Measurements from ENCODE around the gene WDSUB1. TPM values are rescaled to one million over a fixed set of nuclear protein-coding genes. Genes with fewer than 3 reads are reported as not detected.

The WDSUB1 gene
- total and polyA plus RNA-seq, 2 donors (not counting 3 experiments of a cell fraction or from before 2014, with no cell fraction given): 4.0 to 4.8 TPM

GRCh38 chr2:159188449-159188848, 98.1 kb downstream of the WDSUB1 start:
- H3K27me3 ChIP-seq (ENCODE audit: control insufficient read depth in 2 of 2, insufficient read depth in 2 of 2, low read length in 2 of 2): no peaks in the 10 kb centered on the region
- no TSS peak for BruUV-seq (replicated peaks)
- peak; percentile 79 for DNase-seq (ENCODE audit: low read depth, low spot score)
- H3K4me3 ChIP-seq (replicated peaks in 1 of 3; ENCODE audit: insufficient read depth in 1 of 3, low read depth in 1 of 3, low read length in 3 of 3): no peak overlapping the region
- no peak overlapping the region for H3K9ac ChIP-seq (replicated peaks; ENCODE audit: extremely low read depth, insufficient read depth, low read length)
- peaks cover 7% of the 10 kb centered on the region for H3K79me2 ChIP-seq (ENCODE audit: control insufficient read depth, insufficient read depth, low read length)
- CTCF ChIA-PET: interaction anchor here (0.8 to 1.3 kb wide), 8 partner anchors 14 to 73 kb away, joined by 3 to 4 read pairs (median 3); no protein-coding TSS in a partner anchor
- H3K4me2 ChIP-seq (ENCODE audit: insufficient read depth, low read length): peak overlapping the region; percentile 29
- H3K36me3 ChIP-seq (ENCODE audit: control insufficient read depth in 2 of 2, extremely low read depth in 1 of 2, insufficient read depth in 2 of 2, low read length in 2 of 2): peaks cover 3 to 26% of the 10 kb centered on the region in 2 experiments
- intact Hi-C loops (cut with micrococcal nuclease): loop anchor here (1.0 to 2.0 kb wide), 3 partner anchors 64 to 524 kb away; partner anchors contain the start of gene MARCHF7
- TF ChIP-seq MYC (IDR thresholded peaks at IDR 0.05; ENCODE audit: low read depth, low read length): no peak
- TF ChIP-seq JUN (IDR thresholded peaks at IDR 0.05; ENCODE audit: borderline replicate concordance, insufficient read depth, insufficient read length, low read depth): peak; percentile 12
- peak; percentile 60 for TF ChIP-seq POLR2AphosphoS5 (IDR thresholded peaks at IDR 0.05; ENCODE audit: insufficient read depth, low read depth, low read length)
- TF ChIP-seq, protein P1, sequence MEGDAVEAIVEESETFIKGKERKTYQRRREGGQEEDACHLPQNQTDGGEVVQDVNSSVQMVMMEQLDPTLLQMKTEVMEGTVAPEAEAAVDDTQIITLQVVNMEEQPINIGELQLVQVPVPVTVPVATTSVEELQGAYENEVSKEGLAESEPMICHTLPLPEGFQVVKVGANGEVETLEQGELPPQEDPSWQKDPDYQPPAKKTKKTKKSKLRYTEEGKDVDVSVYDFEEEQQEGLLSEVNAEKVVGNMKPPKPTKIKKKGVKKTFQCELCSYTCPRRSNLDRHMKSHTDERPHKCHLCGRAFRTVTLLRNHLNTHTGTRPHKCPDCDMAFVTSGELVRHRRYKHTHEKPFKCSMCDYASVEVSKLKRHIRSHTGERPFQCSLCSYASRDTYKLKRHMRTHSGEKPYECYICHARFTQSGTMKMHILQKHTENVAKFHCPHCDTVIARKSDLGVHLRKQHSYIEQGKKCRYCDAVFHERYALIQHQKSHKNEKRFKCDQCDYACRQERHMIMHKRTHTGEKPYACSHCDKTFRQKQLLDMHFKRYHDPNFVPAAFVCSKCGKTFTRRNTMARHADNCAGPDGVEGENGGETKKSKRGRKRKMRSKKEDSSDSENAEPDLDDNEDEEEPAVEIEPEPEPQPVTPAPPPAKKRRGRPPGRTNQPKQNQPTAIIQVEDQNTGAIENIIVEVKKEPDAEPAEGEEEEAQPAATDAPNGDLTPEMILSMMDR (IDR thresholded peaks at IDR 0.05; ENCODE audit: extremely low read depth in 1 of 2, insufficient read depth in 1 of 2, low read depth in 1 of 2, low read length in 2 of 2): no peak
- TF ChIP-seq EZH2 (IDR thresholded peaks at IDR 0.05; ENCODE audit: borderline replicate concordance, low read depth, low read length, severe bottlenecking): no peak
- TF ChIP-seq, protein P2, sequence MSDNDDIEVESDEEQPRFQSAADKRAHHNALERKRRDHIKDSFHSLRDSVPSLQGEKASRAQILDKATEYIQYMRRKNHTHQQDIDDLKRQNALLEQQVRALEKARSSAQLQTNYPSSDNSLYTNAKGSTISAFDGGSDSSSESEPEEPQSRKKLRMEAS (IDR thresholded peaks at IDR 0.05; ENCODE audit: insufficient read depth, insufficient read length): no peak
- TF ChIP-seq GATA2 (IDR thresholded peaks at IDR 0.05; ENCODE audit: insufficient read depth, insufficient read length, low read depth, low read length): no peak
- TF ChIP-seq POLR2A (IDR thresholded peaks at IDR 0.05; ENCODE audit: low read depth, low read length): no peak
- TF ChIP-seq FOS (IDR thresholded peaks at IDR 0.05; ENCODE audit: borderline replicate concordance, insufficient read depth, low read length): peak; percentile 58
- no peaks in the 10 kb centered on the region for H3K9me3 ChIP-seq (replicated peaks; ENCODE audit: control insufficient read depth, insufficient read depth, low read length)
- dilution Hi-C loops (cut with MboI; ENCODE audit: extremely low pct_ligation_motif_present, low sequenced_read_pairs): no loop called here
- no peaks in the 10 kb centered on the region for H4K20me1 ChIP-seq (replicated peaks; ENCODE audit: control insufficient read depth, extremely low read depth, insufficient read depth, low read length)
- H3K4me1 ChIP-seq (ENCODE audit: control insufficient read depth, extremely low read depth, insufficient read depth, low read length): peaks cover 42% of the 10 kb centered on the region
- H2AFZ ChIP-seq (ENCODE audit: low read depth, low read length): no peak overlapping the region
- POLR2A ChIA-PET: no interaction called here
- peak overlapping the region; percentile 62 for H3K27ac ChIP-seq (ENCODE audit: insufficient read depth, low read depth, low read length)
- H3K9me1 ChIP-seq (replicated peaks; ENCODE audit: control insufficient read depth, extremely low read depth, insufficient read depth, low read length): no peaks in the 10 kb centered on the region
- peak; percentile 94 for FAIRE-seq
